Activated naive CD8-positive, alpha-beta T cell treated with anti-CD3 and anti-CD28 coated beads, Interleukin-2, amount 50 U/mL, for 24 hours (primary cell): Measurements from ENCODE around the gene PRRT2.
"Not testable (repeated sequence)": the region's sequence is repeated elsewhere in the genome, so short reads cannot be mapped to it uniquely, and the experiment has no call there.

Experiments
- ATAC-seq: fragments of 150-1000 bp; cut with Tn5 transposase; one replicate; pipeline ENCODE4 v1.10.0; 2021
- DNase-seq: peaks from one replicate; pipeline ENCODE4 v3.0.0; 2021
- H3K27ac Mint-ChIP-seq: one replicate; pipeline ENCODE4 v1.8.0; 2021; ENCODE audit warnings: mild to moderate bottlenecking, mixed read lengths
- H3K27me3 Mint-ChIP-seq: one replicate; pipeline ENCODE4 v1.8.0; 2021; ENCODE audit warnings: mixed read lengths
- H3K36me3 Mint-ChIP-seq: one replicate; pipeline ENCODE4 v1.8.0; 2021; ENCODE audit warnings: low read depth, mixed read lengths
- H3K4me1 Mint-ChIP-seq: one replicate; pipeline ENCODE4 v1.8.0; 2021; ENCODE audit warnings: mixed read lengths
- H3K4me3 Mint-ChIP-seq: one replicate; pipeline ENCODE4 v1.8.0; 2021; ENCODE audit warnings: mild to moderate bottlenecking, moderate library complexity, mixed read lengths
- H3K9me3 Mint-ChIP-seq: one replicate; pipeline ENCODE4 v1.8.0; 2021; ENCODE audit warnings: mixed read lengths

PRRT2 gene

GRCh38 chr16:29811896-29812665 lies at the start of gene PRRT2:
TSS of gene PRRT2 (plus strand) at chr16:29812193. CDS start at chr16:29813055, 862 bp downstream.
- Mint-ChIP-seq H3K27me3 (peaks cover 9% of the 10 kb centered on the region), H3K9me3 (no peaks in the 10 kb centered on the region), H3K36me3 (peaks cover 36% of the 10 kb centered on the region), H3K4me3 (peak within 1 kb of the TSS; percentile 97), H3K4me1 (peaks cover 60% of the 10 kb centered on the region), H3K27ac (peak within 1 kb of the TSS; percentile 80)
- ATAC-seq (no peak), DNase-seq (peak; percentile 66)

DNA sequence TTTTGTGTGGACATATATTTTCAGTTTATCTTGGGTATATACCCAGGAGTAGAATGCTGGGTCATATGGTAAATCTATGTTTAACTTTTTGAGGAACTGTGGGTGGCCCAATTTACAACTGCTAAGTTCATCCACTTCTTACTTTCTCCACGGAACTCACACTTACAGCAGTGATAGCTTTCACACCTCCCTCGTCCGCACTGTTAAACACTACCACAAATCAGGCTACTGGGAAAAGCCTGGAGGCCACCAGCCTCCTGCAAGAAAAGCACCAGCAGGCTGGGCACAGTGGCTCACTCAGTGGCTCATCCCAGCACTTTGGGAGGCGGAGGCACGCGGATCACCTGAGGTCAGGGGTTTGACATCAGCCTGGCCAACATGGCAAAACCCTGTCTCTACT lies 48.7 kb upstream of the PRRT2 start:
- Mint-ChIP-seq H3K36me3 (no peaks in the 10 kb centered on the region), H3K9me3 (no peaks in the 10 kb centered on the region), H3K4me3 (no peak overlapping the region), H3K27me3 (no peaks in the 10 kb centered on the region), H3K27ac (no peak overlapping the region), H3K4me1 (peaks cover 4% of the 10 kb centered on the region)
- ATAC-seq: no peak
- DNase-seq: no peak

DNA sequence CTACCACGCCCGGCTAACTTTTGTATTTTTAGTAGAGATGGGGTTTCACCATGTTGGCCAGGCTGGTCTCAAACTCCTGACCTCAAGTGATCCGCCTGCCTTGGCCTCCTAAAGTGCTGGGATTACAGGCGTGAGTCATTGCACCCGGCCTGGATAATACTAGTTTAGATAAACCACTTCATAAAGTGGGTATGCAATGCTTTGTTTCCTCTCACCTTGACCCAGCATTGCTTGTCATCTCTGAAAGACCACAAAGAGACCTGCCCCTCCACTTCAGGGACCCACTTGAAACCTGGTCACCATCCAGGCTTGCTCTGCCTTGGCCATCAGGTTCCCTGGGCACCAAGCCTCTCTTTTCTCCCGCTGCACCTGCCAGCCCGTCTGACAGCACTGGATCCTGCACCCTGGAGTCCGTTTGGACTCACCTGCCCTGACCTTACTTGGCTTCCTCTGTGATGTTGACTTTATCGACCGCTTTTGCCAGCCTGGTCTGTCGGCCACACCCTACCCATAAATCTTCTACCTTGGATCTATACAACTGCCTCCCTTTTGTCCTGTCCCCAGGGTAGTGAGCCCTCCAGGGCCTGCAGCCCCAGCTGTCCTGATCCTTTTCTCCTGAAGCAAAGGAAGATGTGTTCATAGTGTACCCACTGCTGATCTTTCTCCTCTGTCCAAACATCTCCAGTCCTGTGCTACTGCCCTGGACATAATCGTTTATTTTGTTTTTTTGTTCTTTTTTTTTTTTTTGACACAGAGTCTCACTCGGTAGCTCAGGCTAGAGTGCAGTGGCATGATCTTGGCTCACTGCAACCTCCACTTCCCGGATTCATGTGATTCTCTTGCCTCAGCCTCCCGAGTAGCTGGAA lies 46.6 kb upstream of the PRRT2 start:
- Mint-ChIP-seq H3K27me3 (no peaks in the 10 kb centered on the region), H3K4me1 (peaks cover 3% of the 10 kb centered on the region), H3K27ac (no peak overlapping the region), H3K9me3 (no peaks in the 10 kb centered on the region), H3K36me3 (no peaks in the 10 kb centered on the region), H3K4me3 (no peak overlapping the region)
- ATAC-seq (no peak), DNase-seq (no peak)

DNA sequence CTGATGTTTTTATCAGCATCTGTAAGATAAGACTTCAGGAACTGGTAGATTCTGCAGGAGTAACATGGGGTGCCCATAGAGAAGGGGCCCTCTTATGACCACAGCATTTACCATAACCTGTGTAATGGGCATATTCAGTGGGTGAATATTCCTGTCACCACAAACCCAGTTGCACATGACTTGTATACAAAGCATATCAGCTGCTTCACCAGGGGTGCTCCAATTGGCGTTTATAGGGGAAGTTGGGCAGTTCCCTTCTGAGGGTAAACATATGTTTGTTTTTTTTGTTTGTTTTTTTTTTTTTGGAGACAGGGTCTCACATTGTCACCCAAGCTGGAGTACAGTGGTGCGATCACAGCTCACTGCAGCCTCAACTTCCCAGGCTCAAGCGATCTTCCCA lies 45.4 kb upstream of the PRRT2 start:
- no peak overlapping the region for H3K27ac Mint-ChIP-seq
- H3K4me1 Mint-ChIP-seq: peaks cover 4% of the 10 kb centered on the region
- ATAC-seq (no peak), DNase-seq (no peak)
- H3K36me3 Mint-ChIP-seq: no peaks in the 10 kb centered on the region
- no peak overlapping the region for H3K4me3 Mint-ChIP-seq
- H3K9me3 Mint-ChIP-seq: no peaks in the 10 kb centered on the region
- H3K27me3 Mint-ChIP-seq: no peaks in the 10 kb centered on the region

DNA sequence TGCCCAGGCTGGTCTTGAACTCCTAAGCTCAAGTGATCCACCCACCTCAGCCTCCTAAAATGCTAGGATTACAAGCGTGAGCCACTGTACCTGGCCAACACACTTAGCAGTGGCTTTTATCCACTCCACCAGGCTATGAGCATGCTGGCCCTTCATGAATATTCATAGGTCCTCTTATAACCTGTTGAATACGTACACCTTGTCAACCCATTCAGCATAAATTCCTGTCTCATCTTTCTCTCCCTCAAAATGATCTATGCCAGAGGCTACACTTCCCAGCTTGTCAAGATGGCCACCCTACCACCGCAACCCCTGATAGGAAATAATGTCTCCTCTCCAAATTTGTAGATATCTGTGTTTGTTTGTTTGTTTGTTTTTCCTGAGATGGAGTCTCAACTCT lies 44.9 kb upstream of the PRRT2 start:
- no peak for ATAC-seq
- Mint-ChIP-seq H3K9me3 (no peaks in the 10 kb centered on the region), H3K27ac (no peak overlapping the region), H3K4me3 (no peak overlapping the region), H3K27me3 (no peaks in the 10 kb centered on the region), H3K36me3 (no peaks in the 10 kb centered on the region), H3K4me1 (peaks cover 4% of the 10 kb centered on the region)
- no peak for DNase-seq

DNA sequence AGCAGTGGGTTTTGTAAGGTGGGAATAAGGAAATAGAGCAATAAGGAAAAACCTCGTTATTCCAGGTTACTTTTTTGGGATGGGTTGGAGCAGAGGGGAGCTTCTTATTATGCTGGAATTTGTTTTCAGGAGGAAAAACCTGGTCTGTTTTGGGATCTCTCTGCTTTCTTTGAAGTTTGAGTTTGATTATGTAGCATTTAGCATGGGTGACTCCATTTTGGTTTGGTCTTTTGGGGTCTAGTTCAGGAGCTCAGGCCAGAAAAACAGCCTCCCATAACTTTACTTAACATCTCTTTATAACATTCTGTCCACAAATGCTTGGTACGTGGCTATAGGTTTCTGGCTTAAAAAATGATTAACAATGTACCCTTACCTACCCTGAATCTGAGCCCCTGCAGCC lies 42.5 kb upstream of the PRRT2 start:
- no peak overlapping the region for H3K27ac Mint-ChIP-seq
- ATAC-seq: no peak
- no peaks in the 10 kb centered on the region for H3K27me3 Mint-ChIP-seq
- H3K36me3 Mint-ChIP-seq: no peaks in the 10 kb centered on the region
- H3K4me1 Mint-ChIP-seq: peaks cover 4% of the 10 kb centered on the region
- DNase-seq: no peak
- no peaks in the 10 kb centered on the region for H3K9me3 Mint-ChIP-seq
- no peak overlapping the region for H3K4me3 Mint-ChIP-seq

DNA sequence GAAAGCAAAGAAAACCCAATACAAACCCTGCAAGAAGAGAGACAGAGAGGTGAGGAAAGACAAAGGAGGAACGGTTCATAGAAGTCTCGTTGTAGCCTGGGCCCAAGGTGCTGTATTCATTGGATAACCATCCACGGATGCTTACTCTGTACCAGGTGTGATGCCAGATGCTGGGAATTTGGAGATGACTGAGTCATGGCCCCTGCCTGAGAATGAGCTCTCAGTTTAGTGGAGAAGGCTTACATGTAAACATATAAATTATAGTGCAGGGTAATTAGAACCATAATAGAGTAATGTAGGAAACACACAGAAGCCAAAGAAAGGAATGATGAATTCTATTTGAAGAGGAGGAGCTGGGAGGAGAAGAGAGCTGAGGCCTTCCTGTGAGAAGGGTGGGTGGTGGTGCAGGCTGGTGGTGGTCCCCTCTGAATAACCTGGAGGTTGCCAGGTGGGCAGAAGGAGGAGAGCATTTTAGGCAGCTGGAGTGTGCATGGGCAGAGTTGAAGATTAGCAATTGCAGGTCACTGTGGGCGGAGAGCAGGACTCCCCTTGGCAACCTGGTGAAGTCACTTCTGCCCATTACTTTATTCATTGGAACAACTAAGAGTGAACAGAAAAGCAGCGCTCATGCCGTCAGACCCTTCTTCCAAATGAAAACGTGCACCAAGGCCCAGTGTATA lies 41.6 kb upstream of the PRRT2 start:
- Mint-ChIP-seq H3K36me3 (no peaks in the 10 kb centered on the region), H3K4me3 (no peak overlapping the region), H3K4me1 (peaks cover 4% of the 10 kb centered on the region), H3K27ac (no peak overlapping the region), H3K27me3 (no peaks in the 10 kb centered on the region), H3K9me3 (no peaks in the 10 kb centered on the region)
- DNase-seq (no peak), ATAC-seq (no peak)

GRCh38 chr16:29772330-29772729 lies 39.7 kb upstream of the PRRT2 start:
- not testable (repeated sequence) for H3K36me3 Mint-ChIP-seq, H3K9me3 Mint-ChIP-seq, H3K27ac Mint-ChIP-seq, ATAC-seq, H3K4me1 Mint-ChIP-seq, H3K27me3 Mint-ChIP-seq, H3K4me3 Mint-ChIP-seq, DNase-seq

DNA sequence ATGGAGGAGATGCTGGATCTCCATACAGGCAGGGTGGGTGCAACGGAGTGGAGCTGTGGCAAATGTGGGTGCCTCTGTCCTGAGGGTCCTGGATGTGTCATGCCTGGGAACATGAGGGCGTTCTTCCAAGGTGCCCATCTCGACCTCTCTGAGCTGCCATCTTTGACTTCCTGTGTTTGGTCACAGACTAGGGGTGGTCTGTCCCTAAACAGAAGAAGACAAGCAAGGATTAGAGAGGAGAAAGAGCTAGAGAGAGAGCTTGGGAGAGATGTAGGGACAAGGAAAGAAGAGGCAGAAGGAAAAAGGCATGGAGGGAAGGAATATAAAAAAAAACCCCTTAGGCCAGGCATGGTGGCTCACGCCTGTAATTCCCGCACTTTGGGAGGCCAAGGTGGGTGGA lies 37.3 kb upstream of the PRRT2 start:
- ATAC-seq: no peak
- Mint-ChIP-seq H3K36me3 (no peaks in the 10 kb centered on the region), H3K4me3 (no peak overlapping the region), H3K4me1 (peaks cover 7% of the 10 kb centered on the region), H3K27me3 (no peaks in the 10 kb centered on the region), H3K9me3 (no peaks in the 10 kb centered on the region), H3K27ac (no peak overlapping the region)
- no peak for DNase-seq

DNA sequence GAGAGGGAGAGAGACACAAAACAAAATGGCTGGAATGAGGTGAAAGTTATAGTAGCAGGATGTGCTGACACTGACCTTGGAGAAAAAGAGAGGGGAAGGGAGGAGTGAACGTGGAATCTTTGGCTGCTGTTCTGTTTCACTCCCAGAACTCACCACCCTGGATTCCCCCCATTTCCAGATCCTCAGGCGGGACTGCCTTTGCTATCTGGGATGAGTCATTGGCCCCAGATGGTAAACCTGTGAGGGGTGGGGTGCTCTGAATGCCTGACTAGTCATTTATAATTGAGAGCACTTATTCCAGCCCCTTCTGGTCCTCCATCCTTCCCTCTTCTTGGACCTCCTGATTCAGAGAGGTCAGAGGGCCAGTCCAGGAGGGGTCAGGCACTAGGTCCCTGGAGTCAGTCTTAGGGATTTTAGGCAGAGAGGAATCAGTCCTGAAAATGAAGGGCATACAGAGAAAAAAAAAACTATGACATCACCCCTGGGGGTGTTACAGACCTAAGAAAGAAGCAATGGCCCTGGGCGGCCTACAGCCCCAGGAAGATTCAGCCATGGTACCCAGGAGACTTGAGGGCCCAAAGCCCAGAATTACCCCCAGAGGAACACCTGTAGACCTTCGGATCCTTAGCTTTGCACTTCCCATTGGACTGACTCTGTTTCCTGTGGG lies 36.1 kb upstream of the PRRT2 start:
- Mint-ChIP-seq H3K4me1 (peaks cover 7% of the 10 kb centered on the region), H3K9me3 (no peaks in the 10 kb centered on the region), H3K36me3 (no peaks in the 10 kb centered on the region), H3K4me3 (no peak overlapping the region), H3K27ac (no peak overlapping the region), H3K27me3 (no peaks in the 10 kb centered on the region)
- ATAC-seq (no peak), DNase-seq (no peak)

DNA sequence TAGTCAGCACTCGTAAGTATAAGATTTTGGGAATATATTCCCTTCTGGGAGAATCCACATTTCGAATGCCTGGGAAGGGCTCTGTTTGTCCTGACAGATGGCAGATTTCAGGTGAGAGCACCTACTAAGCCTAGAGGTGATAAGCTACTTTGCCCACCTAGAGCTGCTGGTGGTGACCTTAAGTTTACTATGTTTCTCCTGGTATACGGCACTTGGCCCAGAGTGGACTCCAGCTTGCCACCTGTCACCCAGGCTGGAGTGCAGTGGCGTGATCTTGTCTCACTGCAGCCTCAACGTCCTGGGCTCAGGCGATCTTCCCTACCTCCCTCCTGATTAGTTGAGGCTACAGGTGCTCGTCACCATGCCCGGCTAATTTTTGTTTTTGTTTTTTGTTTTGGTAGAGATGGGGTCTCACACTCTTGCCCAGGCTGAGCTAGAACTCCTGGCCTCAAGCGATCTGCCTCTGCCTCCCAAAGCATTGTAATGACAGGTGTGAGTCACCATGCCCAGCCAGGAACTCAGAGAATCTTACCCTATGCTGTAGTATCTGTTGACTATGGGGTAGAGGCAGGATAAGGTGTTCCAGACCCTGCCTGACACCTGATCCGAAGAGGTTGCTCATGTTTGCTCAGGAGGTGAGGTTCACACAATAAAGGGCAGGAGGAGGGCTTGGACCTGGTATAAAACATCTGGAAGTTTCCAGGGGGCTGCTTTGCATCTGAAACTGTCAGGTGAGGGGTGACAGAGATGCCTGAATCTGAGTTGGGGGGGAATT lies 34.2 kb upstream of the PRRT2 start, which contains the start of gene ZG16:
Gene ZG16, plus strand, starts transcription at position 681 of the 775 bp plus-strand sequence. CDS start 1,011 bp downstream, outside the sequence.
- Mint-ChIP-seq H3K9me3 (no peaks in the 10 kb centered on the region), H3K4me3 (no peak within 1 kb of the TSS), H3K27me3 (no peaks in the 10 kb centered on the region), H3K36me3 (no peaks in the 10 kb centered on the region), H3K27ac (no peak within 1 kb of the TSS), H3K4me1 (peaks cover 7% of the 10 kb centered on the region)
- DNase-seq (no peak), ATAC-seq (no peak)

DNA sequence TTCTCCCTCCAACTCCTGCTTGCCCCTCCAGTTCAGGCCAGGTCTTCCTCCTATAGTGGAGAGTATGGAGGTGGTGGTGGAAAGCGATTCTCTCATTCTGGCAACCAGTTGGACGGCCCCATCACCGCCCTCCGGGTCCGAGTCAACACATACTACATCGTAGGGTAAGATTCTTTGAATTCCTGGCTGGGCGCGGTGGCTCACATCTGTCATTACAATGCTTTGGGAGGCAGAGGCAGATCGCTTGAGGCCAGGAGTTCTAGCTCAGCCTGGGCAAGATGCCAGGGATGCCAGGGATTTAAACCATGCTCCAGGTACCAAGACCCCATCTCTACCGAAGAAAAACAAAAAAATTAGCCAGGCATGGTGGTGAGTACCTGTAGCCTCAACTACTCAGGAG lies 32.5 kb upstream of the PRRT2 start:
- no peak for ATAC-seq
- Mint-ChIP-seq H3K36me3 (no peaks in the 10 kb centered on the region), H3K9me3 (no peaks in the 10 kb centered on the region), H3K27ac (no peak overlapping the region), H3K4me3 (no peak overlapping the region), H3K4me1 (peaks cover 20% of the 10 kb centered on the region), H3K27me3 (no peaks in the 10 kb centered on the region)
- no peak for DNase-seq

- H3K4me3 Mint-ChIP-seq, DNase-seq, H3K27ac Mint-ChIP-seq, ATAC-seq, H3K9me3 Mint-ChIP-seq, H3K27me3 Mint-ChIP-seq, H3K36me3 Mint-ChIP-seq: not testable (repeated sequence)
- H3K4me1 Mint-ChIP-seq: peaks cover 29% of the 10 kb centered on the region
These were observed 28.7 kb upstream of the PRRT2 start for GRCh38 chr16:29783094-29783953.
